H1 (cell line): ENCODE results near the gene CREB3. TPM values are rescaled to one million over a fixed set of nuclear protein-coding genes. Genes with fewer than 3 reads are reported as not detected.

ENCODE experiments used
- CTCF ChIA-PET: fragments of 300-600 bp; sonication (Branson Sonifier 250); formaldehyde crosslinking; loops from one replicate; lab custom pipeline; 2021; ENCODE audit not compliant: partially characterized antibody; lab: Charles Lee
- POLR2A ChIA-PET: fragments of 300-600 bp; sonication (Branson Sonifier 250); formaldehyde crosslinking; loops from one replicate; lab custom pipeline; 2021; ENCODE audit warnings: inconsistent platforms; ENCODE audit not compliant: partially characterized antibody; lab: Charles Lee
- DNase-seq, 2 experiments: peaks; one replicate each; pipeline versions ENCODE4 v3.0.0 to v3.0.0-alpha.2; 2010 to 2022; ENCODE audit warnings: low spot score in 2 of 2, low read depth in 1 of 2, mixed read lengths in 1 of 2
- FAIRE-seq: peaks from 2 replicates; lab custom pipeline; 2011; peaks lifted over from hg19 to GRCh38; lab: Jason Lieb, UNC
- H2AFZ ChIP-seq: 2 replicates; pipeline ENCODE4 v1.8.1; 2012; ENCODE audit warnings: low read length, inconsistent platforms
- H2AK5ac ChIP-seq: 2 replicates; pipeline ENCODE4 v1.6.1; 2013; ENCODE audit warnings: low read depth, low read length
- H2BK120ac ChIP-seq: replicated peaks from 2 replicates; pipeline ENCODE3; 2013; ENCODE audit warnings: low read depth, low read length, inconsistent platforms
- H2BK12ac ChIP-seq: 2 replicates; pipeline ENCODE4 v1.6.1; 2013; ENCODE audit warnings: low read depth, low read length
- H2BK15ac ChIP-seq: 2 replicates; pipeline ENCODE4 v1.6.1; 2013; ENCODE audit warnings: low read length
- H2BK20ac ChIP-seq: 2 replicates; pipeline ENCODE4 v1.6.1; 2013; ENCODE audit warnings: low read length
- H2BK5ac ChIP-seq: 2 replicates; pipeline ENCODE4 v1.6.1; 2013; ENCODE audit warnings: low read depth, low read length
- H3K14ac ChIP-seq: 2 replicates; pipeline ENCODE4 v1.6.1; 2013; ENCODE audit warnings: inconsistent platforms; ENCODE audit not compliant: insufficient read length
- H3K18ac ChIP-seq: 2 replicates; pipeline ENCODE4 v1.6.1; 2013; ENCODE audit warnings: low read length; ENCODE audit errors: extremely low read depth
- H3K23ac ChIP-seq: 2 replicates; pipeline ENCODE4 v1.6.1; 2013; ENCODE audit warnings: inconsistent platforms; ENCODE audit not compliant: insufficient read length
- H3K23me2 ChIP-seq: 2 replicates; pipeline ENCODE4 v1.6.1; 2013; ENCODE audit warnings: low read depth, low read length
- H3K27ac ChIP-seq: 2 replicates; pipeline ENCODE4 v1.6.1; 2011; ENCODE audit warnings: low read depth, low read length, inconsistent platforms
- H3K27me3 ChIP-seq, 4 experiments: replicated peaks in 1 of 4; 1 replicate in 1 of 4; 2 replicates in 3 of 4; pipeline versions ENCODE4 v1.6.1 to v1.8.1; 2011 to 2013; ENCODE audit warnings: low read length in 3 of 4, mild to moderate bottlenecking in 3 of 4, inconsistent platforms in 2 of 4, mixed read lengths in 2 of 4, moderate library complexity in 1 of 4; ENCODE audit not compliant: control insufficient read depth in 3 of 4, insufficient read depth in 3 of 4; ENCODE audit errors: extremely low read depth in 1 of 4
- H3K36me3 ChIP-seq, 4 experiments: 2 replicates each; pipeline versions ENCODE4 v1.6.1 to v1.8.1; 2011 to 2013; ENCODE audit warnings: mild to moderate bottlenecking in 4 of 4, low read length in 3 of 4, moderate library complexity in 2 of 4, control low read depth in 1 of 4, inconsistent platforms in 1 of 4; ENCODE audit not compliant: insufficient read depth in 4 of 4, control insufficient read depth in 2 of 4
- H3K4ac ChIP-seq: replicated peaks from 2 replicates; pipeline ENCODE3; 2013; ENCODE audit warnings: low read length, low read depth, mixed read lengths, inconsistent platforms; ENCODE audit not compliant: insufficient read length
- H3K4me1 ChIP-seq, 4 experiments: replicated peaks in 1 of 4; 1 replicate in 1 of 4; 2 replicates in 3 of 4; pipeline versions ENCODE4 v1.6.1 to v1.8.1; 2011 to 2013; ENCODE audit warnings: low read length in 3 of 4, inconsistent platforms in 2 of 4, mixed read lengths in 1 of 4; ENCODE audit not compliant: insufficient read depth in 4 of 4, control insufficient read depth in 3 of 4
- H3K4me2 ChIP-seq, 2 experiments: 2 replicates each; pipeline versions ENCODE4 v1.6.1 to v1.8.1; 2011 to 2013; ENCODE audit warnings: low read depth in 2 of 2, low read length in 2 of 2, control low read depth in 1 of 2, inconsistent platforms in 1 of 2, mild to moderate bottlenecking in 1 of 2; ENCODE audit not compliant: insufficient read depth in 1 of 2
- H3K4me3 ChIP-seq, 4 experiments: fragments of 200-600, 300-600 bp in 1 of 4; sonication (generic), shearing (Covaris generic), sonication (Bioruptor Twin) in 1 of 4; 2 replicates each; pipeline versions ENCODE4 v1.5.1 to v1.8.1; 2011 to 2016; ENCODE audit warnings: low read length in 4 of 4, low read depth in 3 of 4, control low read depth in 2 of 4, inconsistent platforms in 2 of 4, mild to moderate bottlenecking in 2 of 4, mixed read lengths in 1 of 4, moderate library complexity in 1 of 4; ENCODE audit not compliant: insufficient read depth in 2 of 4; ENCODE audit errors: extremely low read depth in 1 of 4
- H3K56ac ChIP-seq: replicated peaks from 2 replicates; pipeline ENCODE3; 2013; ENCODE audit warnings: low read depth, mild to moderate bottlenecking, mixed read lengths, low read length, inconsistent platforms; ENCODE audit not compliant: insufficient read length
- H3K79me1 ChIP-seq: 2 replicates; pipeline ENCODE4 v1.6.1; 2013; ENCODE audit warnings: low read depth, low read length, control low read depth
- H3K79me2 ChIP-seq, 2 experiments: 2 replicates each; pipeline versions ENCODE4 v1.6.1 to v1.8.1; 2012 to 2013; ENCODE audit warnings: low read length in 2 of 2, mild to moderate bottlenecking in 2 of 2, inconsistent platforms in 1 of 2; ENCODE audit not compliant: insufficient read depth in 2 of 2, control insufficient read depth in 1 of 2
- H3K9ac ChIP-seq, 4 experiments: replicated peaks in 1 of 4; 1 replicate in 1 of 4; 2 replicates in 3 of 4; pipeline versions ENCODE4 v1.6.1 to v1.8.1; 2011 to 2013; ENCODE audit warnings: low read depth in 3 of 4, low read length in 3 of 4, control low read depth in 2 of 4, mild to moderate bottlenecking in 2 of 4, moderate library complexity in 2 of 4, inconsistent platforms in 1 of 4; ENCODE audit errors: extremely low read depth in 1 of 4
- H3K9me3 ChIP-seq, 2 experiments: 2 replicates each; pipeline versions ENCODE4 v1.6.1 to v1.8.1; 2012 to 2013; ENCODE audit warnings: mild to moderate bottlenecking in 2 of 2, moderate library complexity in 2 of 2, control low read depth in 1 of 2, inconsistent platforms in 1 of 2, low read depth in 1 of 2, low read length in 1 of 2, mixed read lengths in 1 of 2; ENCODE audit not compliant: insufficient read depth in 2 of 2
- H4K20me1 ChIP-seq, 2 experiments: replicated peaks in 1 of 2; 2 replicates each; pipeline versions ENCODE3 to v1.8.1; 2011 to 2013; ENCODE audit warnings: inconsistent platforms in 2 of 2, low read length in 2 of 2, mild to moderate bottlenecking in 1 of 2; ENCODE audit not compliant: insufficient read depth in 2 of 2, control insufficient read depth in 1 of 2
- H4K5ac ChIP-seq: 2 replicates; pipeline ENCODE4 v1.6.1; 2013; ENCODE audit warnings: low read length, low read depth, mixed read lengths, inconsistent platforms; ENCODE audit not compliant: insufficient read length
- H4K8ac ChIP-seq: 2 replicates; pipeline ENCODE4 v1.8.0; 2013; ENCODE audit warnings: mild to moderate bottlenecking, moderate library complexity, low read length, inconsistent platforms; ENCODE audit not compliant: insufficient read depth; ENCODE audit errors: extremely low read depth
- H4K91ac ChIP-seq: replicated peaks from 2 replicates; pipeline ENCODE3; 2013; ENCODE audit warnings: low read length, mixed read lengths, inconsistent platforms; ENCODE audit not compliant: insufficient read length
- CTCF ChIP-seq, 3 experiments: IDR thresholded peaks; 1 replicate in 2 of 3; 2 replicates in 1 of 3; pipeline versions ENCODE4 v1.5.1 to v1.6.1; 2011; ENCODE audit warnings: low read length in 3 of 3, mild to moderate bottlenecking in 3 of 3, inconsistent platforms in 2 of 3, low read depth in 1 of 3, moderate library complexity in 1 of 3; ENCODE audit not compliant: insufficient read depth in 1 of 3; ENCODE audit errors: control extremely low read depth in 1 of 3
- MAFK ChIP-seq: IDR thresholded peaks from 2 replicates; pipeline ENCODE4 v1.6.1; 2012; ENCODE audit warnings: low read depth, mild to moderate bottlenecking, improper control_type of control experiment, low read length
- WGBS, 2 experiments: shearing (Covaris generic) in 1 of 2; methylation state at CpG; one replicate each; pipeline versions ENCODE4 v1.1.6 to v1.1.7; 2013 to 2015; ENCODE audit warnings: low lambda C conversion rate in 2 of 2, mixed read lengths in 2 of 2, inconsistent platforms in 1 of 2, low coverage in 1 of 2, missing lambda C conversion rate in 1 of 2; ENCODE audit not compliant: insufficient replicate concordance in 2 of 2, insufficient coverage in 1 of 2, insufficient read length in 1 of 2; ENCODE audit errors: extremely low coverage in 1 of 2, missing lambda C conversion rate in 1 of 2; 5-methylcytosine and 5-hydroxymethylcytosine counted together
- polyA plus RNA-seq, 7 experiments: library from polyadenylated mRNA; depleted of rRNA in 3 of 7; stranded (reverse) in 5 of 7; unstranded in 2 of 7; fragments of >200 nt in 5 of 7; fragments of 200-250 nt in 2 of 7; gene quantifications; 1 replicate in 5 of 7; 2 replicates in 1 of 7; 4 replicates in 1 of 7; pipeline versions ENCODE4 v1.2.1 to v1.2.3, GENCODE V29; 2011 to 2013; ENCODE audit warnings: missing spikeins in 2 of 7, mixed read lengths in 2 of 7
- total RNA-seq: library from RNA; stranded (reverse); fragmentation: NEBNext Ultra II Directional; extraction: Animal tissue kit (Norgen Biotek cat#: 25700); gene quantifications from 2 replicates; pipeline ENCODE4 v1.2.1, GENCODE V29; 2021

CREB3 gene
- total and polyA plus RNA-seq, 2 of the 8 experiments (the other 6 are each of a cell fraction or from before 2014, with no cell fraction given) = 24.4 to 25.7 TPM

DNA sequence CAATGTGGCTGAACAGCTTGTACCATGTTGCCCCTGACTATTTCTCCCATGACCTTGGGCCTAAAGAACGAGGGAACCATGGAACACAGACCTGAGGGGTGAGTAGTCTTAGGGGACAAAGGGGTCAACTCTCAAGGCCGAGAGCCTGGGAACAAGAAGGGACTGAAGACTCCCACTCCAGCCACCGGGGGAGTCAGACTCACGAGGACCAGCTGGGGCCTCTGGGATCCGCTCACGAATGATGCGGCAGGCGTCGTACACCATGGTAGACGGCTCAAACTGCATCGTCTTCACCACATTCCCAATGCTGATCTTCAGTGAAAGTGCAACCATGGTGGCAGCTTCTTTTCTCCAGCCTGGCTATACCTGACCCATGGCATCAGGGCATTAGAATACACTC, 7.1 kb upstream of the CREB3 start:
- Histone ChIP-seq H3K9me3 (no peaks in the 10 kb centered on the region; a peak in 1 of 4 replicates), H3K9ac (no peak overlapping the region; a peak in 1 of 7 replicates), H3K79me2 (peaks cover 2 to 42% of the 10 kb centered on the region in 2 experiments), H3K4ac (no peak overlapping the region), H2BK120ac (no peak overlapping the region), H2BK5ac (no peak overlapping the region; the same call in 1 of the 2 replicates), H3K14ac (no peak overlapping the region), H3K18ac (no peak overlapping the region), H3K4me3 (no peak overlapping the region), H2AK5ac (no peak overlapping the region), H3K23me2 (peaks cover under 1% of the 10 kb centered on the region; the same call in 1 of the 2 replicates), H3K56ac (no peak overlapping the region), H2BK20ac (no peak overlapping the region), H3K27ac (no peak overlapping the region), H2BK12ac (no peak overlapping the region), H4K8ac (no peak overlapping the region), H4K20me1 (peaks cover 0 to 4% of the 10 kb centered on the region in 2 experiments), H4K5ac (no peak overlapping the region), H3K79me1 (peaks cover 11% of the 10 kb centered on the region), H3K4me1 (peaks cover 16 to 32% (median 25%) of the 10 kb centered on the region in 4 experiments), H3K4me2 (no peak overlapping the region), H3K23ac (no peak overlapping the region), H2AFZ (no peak overlapping the region), H4K91ac (no peak overlapping the region), H2BK15ac (no peak overlapping the region), H3K27me3 (no peaks in the 10 kb centered on the region), H3K36me3 (peaks cover 12 to 40% (median 28%) of the 10 kb centered on the region in 4 experiments)
- CTCF ChIA-PET = interaction anchor here (0.7 to 16.0 kb wide), 17 partner anchors 9 to 1823 kb away, joined by 3 to 198 read pairs (median 13); partner anchors contain the start of genes ARHGEF39, CCDC107, GBA2 and HINT2
- peak; percentile 14 to 28 (median 22); a peak in 3 of 4 replicates for TF ChIP-seq CTCF (IDR thresholded peaks at IDR 0.05; ENCODE audit: control extremely low read depth in 1 of 3, insufficient read depth in 1 of 3, low read depth in 1 of 3, low read length in 3 of 3)
- no peak for TF ChIP-seq MAFK
- no peak for FAIRE-seq
- POLR2A ChIA-PET = interaction anchor here (1.0 to 11.1 kb wide), 8 partner anchors 10 to 50 kb away, joined by 3 to 158 read pairs (median 14); partner anchors contain the start of gene TPM2
- no peak for DNase-seq
- WGBS, 2 experiments = 96% methylated on average over 11 of the region's 11 CpGs; no CpG with 5 or more reads in 1 of the 2 experiments
